Stimulated activated effector memory CD8-positive, alpha-beta T cell treated with anti-CD3 and anti-CD28 coated beads, Interleukin-12 subunit alpha, Interleukin-12 subunit beta, amount 100 ng/mL, for 72 hours (primary cell): ENCODE data around the gene POC1B.

Experiments used
- ATAC-seq: fragments of 150-1000 bp; cut with Tn5 transposase; 2 replicates; pipeline ENCODE4 v1.10.0; 2021
- DNase-seq, 2 donors: peaks; one replicate each; pipeline ENCODE4 v3.0.0; 2021 to 2022; ENCODE audit warnings: low spot score in 2 of 2
- H3K27ac Mint-ChIP-seq: one replicate; pipeline ENCODE4 v1.8.0; 2022; ENCODE audit warnings: mild to moderate bottlenecking, mixed read lengths
- H3K36me3 Mint-ChIP-seq: one replicate; pipeline ENCODE4 v1.8.0; 2022; ENCODE audit warnings: mild to moderate bottlenecking, mixed read lengths
- H3K4me1 Mint-ChIP-seq: one replicate; pipeline ENCODE4 v1.8.0; 2022; ENCODE audit warnings: mixed read lengths
- H3K4me3 Mint-ChIP-seq: one replicate; pipeline ENCODE4 v1.8.0; 2022; ENCODE audit warnings: mild to moderate bottlenecking, mixed read lengths
- H3K9me3 Mint-ChIP-seq: one replicate; pipeline ENCODE4 v1.8.0; 2022; ENCODE audit warnings: mixed read lengths

Gene POC1B

DNA sequence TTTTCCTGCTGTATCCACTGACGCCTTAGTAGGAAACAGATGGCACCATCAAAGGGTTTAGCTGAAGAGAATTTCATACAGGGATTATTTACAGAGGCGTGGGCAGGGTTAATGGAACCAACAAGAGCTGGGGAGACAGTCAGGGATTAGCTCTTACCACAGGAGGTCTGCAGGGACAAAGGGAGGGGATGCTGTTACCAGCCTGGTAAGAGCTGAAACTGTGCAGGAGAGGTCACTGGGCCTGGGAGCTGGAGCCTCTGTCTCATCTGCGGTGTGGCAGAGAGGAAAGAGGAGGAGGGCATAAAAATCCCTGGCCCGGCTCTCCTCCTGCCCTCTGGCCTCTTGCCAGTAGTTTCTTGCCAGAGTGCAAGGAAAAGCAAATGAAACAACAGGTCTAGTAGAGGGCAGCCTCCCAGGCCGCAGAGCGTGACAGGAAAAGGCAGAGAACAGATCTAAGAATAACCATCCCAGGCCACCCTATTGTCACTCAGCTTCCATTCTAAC is 18.9 kb upstream of the POC1B start:
- H3K36me3 Mint-ChIP-seq, result no peaks in the 10 kb centered on the region
- H3K4me1 Mint-ChIP-seq, result peaks cover 19% of the 10 kb centered on the region
- no peak for DNase-seq
- no peak overlapping the region for H3K4me3 Mint-ChIP-seq
- no peak overlapping the region for H3K27ac Mint-ChIP-seq
- no peak for ATAC-seq
- no peaks in the 10 kb centered on the region for H3K9me3 Mint-ChIP-seq

GRCh38 chr12:89544022-89544421 is 18.2 kb upstream of the POC1B start:
- ATAC-seq, result no peak
- H3K9me3 Mint-ChIP-seq, result no peaks in the 10 kb centered on the region
- H3K36me3 Mint-ChIP-seq, result no peaks in the 10 kb centered on the region
- DNase-seq, result no peak
- H3K4me3 Mint-ChIP-seq, result no peak overlapping the region
- peaks cover 19% of the 10 kb centered on the region for H3K4me1 Mint-ChIP-seq
- no peak overlapping the region for H3K27ac Mint-ChIP-seq

- DNase-seq (peak; percentile 36 to 72), ATAC-seq (peak; percentile 79)
- Mint-ChIP-seq H3K4me3 (no peak overlapping the region), H3K9me3 (no peaks in the 10 kb centered on the region), H3K27ac (no peak overlapping the region), H3K36me3 (no peaks in the 10 kb centered on the region), H3K4me1 (peaks cover 19% of the 10 kb centered on the region)
Observed at GRCh38 chr12:89542912-89543592, 17.2 kb upstream of the POC1B start.

DNA sequence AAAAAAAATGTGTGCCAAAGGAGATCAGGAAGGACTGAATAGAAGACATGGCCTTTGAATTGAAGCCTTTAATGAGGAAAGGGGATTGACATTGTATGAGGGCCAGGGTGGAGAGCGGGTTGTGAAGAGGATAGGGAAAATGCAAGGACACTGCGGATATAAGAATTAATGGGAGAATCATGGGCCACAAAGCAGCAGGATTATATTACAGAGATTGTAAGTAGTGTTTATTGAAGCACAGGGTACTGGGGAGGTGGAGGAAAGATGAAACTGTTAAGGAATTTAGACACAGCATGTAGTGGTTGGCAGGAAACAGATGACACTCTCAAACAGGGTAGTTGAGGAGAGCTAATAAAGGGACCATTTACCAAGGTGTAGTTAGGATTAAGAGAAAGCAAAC is 16.4 kb upstream of the POC1B start:
- Mint-ChIP-seq H3K4me3 (no peak overlapping the region), H3K4me1 (peaks cover 19% of the 10 kb centered on the region), H3K27ac (peak overlapping the region; percentile 0), H3K9me3 (no peaks in the 10 kb centered on the region), H3K36me3 (no peaks in the 10 kb centered on the region)
- ATAC-seq (no peak), DNase-seq (no peak)

- no peaks in the 10 kb centered on the region for H3K9me3 Mint-ChIP-seq
- H3K27ac Mint-ChIP-seq, result peak overlapping the region; percentile 33
- H3K4me1 Mint-ChIP-seq, result peaks cover 14% of the 10 kb centered on the region
- no peaks in the 10 kb centered on the region for H3K36me3 Mint-ChIP-seq
- ATAC-seq (no peak), DNase-seq (no peak)
- H3K4me3 Mint-ChIP-seq, result no peak overlapping the region
Observed at GRCh38 chr12:89540586-89540985, 14.7 kb upstream of the POC1B start.

DNA sequence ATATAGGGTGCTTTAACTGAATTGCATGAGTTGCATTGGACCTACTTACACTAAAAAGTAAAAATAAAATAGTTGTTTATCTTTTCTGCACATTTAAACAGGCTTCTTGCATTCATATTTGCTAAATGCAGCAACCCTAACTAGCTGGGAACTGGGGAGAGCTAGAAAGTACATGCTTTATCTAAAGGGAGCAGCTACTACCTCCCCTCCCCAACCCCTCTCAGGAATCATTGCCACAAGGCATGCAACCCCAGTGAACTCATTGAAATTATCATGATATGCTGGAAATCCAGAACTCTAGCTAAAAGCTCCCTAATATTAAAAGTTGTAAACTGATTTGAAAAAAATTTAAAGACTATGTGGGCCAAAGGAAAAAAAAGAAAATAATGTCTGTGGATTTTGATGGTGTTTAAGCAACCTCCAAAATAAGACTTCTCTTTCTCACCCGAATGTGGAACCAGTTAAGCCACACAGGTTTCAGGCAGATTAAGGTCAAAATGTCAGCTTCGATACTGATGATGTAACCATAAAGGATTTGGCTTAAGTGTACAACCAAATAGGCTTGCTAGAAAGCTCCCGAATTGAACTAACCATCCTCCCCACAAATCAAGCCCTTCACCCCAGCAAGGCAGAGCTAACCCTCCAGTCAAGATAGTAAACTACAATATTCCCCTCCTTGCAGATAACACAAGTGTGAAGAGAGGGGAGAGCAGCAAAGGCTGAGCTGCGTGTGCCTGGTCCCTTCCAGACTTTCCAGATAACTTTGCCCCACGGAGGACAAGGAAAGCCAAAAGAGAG is 13.8 kb upstream of the POC1B start:
- no peaks in the 10 kb centered on the region for H3K9me3 Mint-ChIP-seq
- no peaks in the 10 kb centered on the region for H3K36me3 Mint-ChIP-seq
- peaks cover 14% of the 10 kb centered on the region for H3K4me1 Mint-ChIP-seq
- H3K4me3 Mint-ChIP-seq, result no peak overlapping the region
- no peak overlapping the region for H3K27ac Mint-ChIP-seq
- ATAC-seq (no peak), DNase-seq (no peak)

GRCh38 chr12:89538897-89539296 is 13.1 kb upstream of the POC1B start:
- Mint-ChIP-seq H3K36me3 (no peaks in the 10 kb centered on the region), H3K4me3 (no peak overlapping the region), H3K4me1 (peaks cover 20% of the 10 kb centered on the region), H3K27ac (no peak overlapping the region), H3K9me3 (no peaks in the 10 kb centered on the region)
- DNase-seq (no peak), ATAC-seq (no peak)

- no peak for DNase-seq
- H3K36me3 Mint-ChIP-seq, result peaks cover 8% of the 10 kb centered on the region
- no peak for ATAC-seq
- no peak overlapping the region for H3K27ac Mint-ChIP-seq
- H3K9me3 Mint-ChIP-seq, result no peaks in the 10 kb centered on the region
- H3K4me1 Mint-ChIP-seq, result peaks cover 11% of the 10 kb centered on the region
- no peak overlapping the region for H3K4me3 Mint-ChIP-seq
Observed at GRCh38 chr12:89537389-89537788, 11.5 kb upstream of the POC1B start.

DNA sequence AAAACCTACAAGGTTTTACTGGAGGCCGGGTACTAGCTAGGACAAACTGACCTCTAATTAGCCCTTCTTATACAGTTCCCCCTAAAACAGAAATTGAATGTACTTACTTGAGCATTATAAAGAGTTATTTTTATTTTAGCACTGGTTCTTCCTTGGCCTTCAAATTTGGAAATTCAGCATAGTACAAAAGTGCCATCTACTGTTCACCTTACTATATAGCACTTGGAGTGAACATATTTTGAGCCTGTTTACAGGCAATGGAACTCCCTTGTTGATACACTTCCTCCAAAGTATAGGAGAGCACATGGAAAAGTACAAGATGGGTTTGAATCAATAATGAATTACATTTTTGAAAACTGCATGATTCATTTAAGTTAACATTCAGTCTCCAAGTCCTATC is 3.9 kb upstream of the POC1B start:
- DNase-seq (no peak), ATAC-seq (no peak)
- peak overlapping the region; percentile 26 for H3K27ac Mint-ChIP-seq
- no peaks in the 10 kb centered on the region for H3K9me3 Mint-ChIP-seq
- H3K4me1 Mint-ChIP-seq, result peaks cover 36% of the 10 kb centered on the region
- no peak overlapping the region for H3K4me3 Mint-ChIP-seq
- peaks cover 27% of the 10 kb centered on the region for H3K36me3 Mint-ChIP-seq

DNA sequence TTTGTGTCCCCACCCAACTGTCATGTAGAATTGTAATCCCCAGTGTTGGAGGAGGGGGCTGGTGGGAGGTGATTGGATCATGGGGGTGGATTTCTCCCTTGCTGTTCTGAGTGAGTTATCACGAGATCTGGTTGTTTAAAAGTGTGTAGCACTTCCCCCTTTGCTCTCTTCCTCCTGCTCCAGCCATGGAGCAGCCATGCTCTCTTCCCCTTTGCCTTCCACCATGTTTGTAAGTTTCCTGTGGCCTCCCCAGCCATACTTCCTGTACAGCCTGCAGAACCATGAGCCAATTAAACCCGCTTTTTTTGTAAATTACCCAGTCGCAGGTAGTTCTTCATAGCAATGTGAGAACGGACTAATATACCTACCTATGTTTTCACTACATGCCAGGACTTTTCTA is 2.6 kb upstream of the POC1B start:
- Mint-ChIP-seq H3K9me3 (no peaks in the 10 kb centered on the region), H3K36me3 (peaks cover 40% of the 10 kb centered on the region), H3K4me1 (peaks cover 36% of the 10 kb centered on the region), H3K27ac (peak overlapping the region; percentile 18), H3K4me3 (no peak overlapping the region)
- DNase-seq, result no peak
- no peak for ATAC-seq

GRCh38 chr12:89525305-89525823 is 483 bp downstream of the POC1B start:
- peaks cover 51% of the 10 kb centered on the region for H3K4me1 Mint-ChIP-seq

GRCh38 chr12:89524541-89525304 is 1.1 kb downstream of the POC1B start, which contains the start of gene GALNT4:
TSS of gene GALNT4 (minus strand) at chr12:89524796. CDS start at chr12:89524549, 247 bp downstream.
- DNase-seq (peak; percentile 65 to 88), ATAC-seq (peak; percentile 79)
- Mint-ChIP-seq H3K4me3 (peak within 1 kb of the TSS; percentile 90), H3K4me1 (peaks cover 45% of the 10 kb centered on the region), H3K9me3 (no peaks in the 10 kb centered on the region), H3K27ac (peak within 1 kb of the TSS; percentile 86), H3K36me3 (peaks cover 65% of the 10 kb centered on the region)

More at GRCh38 chr12:89525305-89525823, 483 bp downstream of the POC1B start:
- H3K36me3 Mint-ChIP-seq, result peaks cover 61% of the 10 kb centered on the region
- DNase-seq (peak in 1 of 2 donors; percentile 75), ATAC-seq (peak; percentile 53)
- peak overlapping the region; percentile 86 for H3K27ac Mint-ChIP-seq
- peak overlapping the region; percentile 90 for H3K4me3 Mint-ChIP-seq
- no peaks in the 10 kb centered on the region for H3K9me3 Mint-ChIP-seq

DNA sequence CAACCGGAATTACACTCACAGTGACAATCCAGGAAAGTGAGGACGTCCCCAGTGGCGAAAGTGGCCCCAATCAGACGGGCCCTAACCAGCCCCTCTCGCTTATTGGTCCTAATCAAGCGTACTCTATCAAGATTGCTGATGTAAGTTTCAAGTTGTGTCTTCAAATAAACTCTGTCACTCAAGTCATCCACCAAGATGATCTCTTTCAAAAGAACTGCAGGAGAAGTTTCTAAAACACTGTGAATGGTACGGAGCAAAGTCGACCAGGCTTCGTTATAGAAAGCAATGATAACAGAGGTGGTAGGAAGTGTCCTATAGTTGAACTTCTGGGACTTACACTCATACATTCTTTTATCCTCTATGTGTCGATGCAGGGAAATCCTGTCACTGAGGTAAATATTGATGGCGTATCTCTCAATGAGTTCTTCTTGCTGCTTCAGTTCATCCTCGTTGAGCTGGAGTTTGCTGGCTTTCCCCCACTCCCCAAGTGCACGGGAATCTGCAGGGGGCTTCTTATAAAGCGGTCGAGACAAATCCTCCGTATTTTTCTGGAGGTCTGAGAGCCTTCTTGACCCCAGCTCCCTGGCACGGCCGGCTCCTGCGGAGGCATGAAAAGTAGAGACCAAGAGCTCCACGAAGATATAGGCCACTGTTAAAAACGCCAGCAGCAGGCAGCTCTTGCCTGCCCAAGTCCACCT is 1.9 kb downstream of the POC1B start:
- Mint-ChIP-seq H3K4me3 (peak overlapping the region; percentile 90), H3K27ac (peak overlapping the region; percentile 86), H3K36me3 (peaks cover 68% of the 10 kb centered on the region), H3K4me1 (peaks cover 39% of the 10 kb centered on the region), H3K9me3 (no peaks in the 10 kb centered on the region)
- ATAC-seq (no peak), DNase-seq (no peak)

- Mint-ChIP-seq H3K9me3 (no peaks in the 10 kb centered on the region), H3K4me1 (peaks cover 41% of the 10 kb centered on the region), H3K36me3 (peaks cover 74% of the 10 kb centered on the region), H3K27ac (peak overlapping the region; percentile 86), H3K4me3 (peak overlapping the region; percentile 90)
- ATAC-seq (no peak), DNase-seq (no peak)
Observed at GRCh38 chr12:89523393-89523792, 2.5 kb downstream of the POC1B start.
